ENCODE data around the gene FCMR.

The FCMR gene

DNA sequence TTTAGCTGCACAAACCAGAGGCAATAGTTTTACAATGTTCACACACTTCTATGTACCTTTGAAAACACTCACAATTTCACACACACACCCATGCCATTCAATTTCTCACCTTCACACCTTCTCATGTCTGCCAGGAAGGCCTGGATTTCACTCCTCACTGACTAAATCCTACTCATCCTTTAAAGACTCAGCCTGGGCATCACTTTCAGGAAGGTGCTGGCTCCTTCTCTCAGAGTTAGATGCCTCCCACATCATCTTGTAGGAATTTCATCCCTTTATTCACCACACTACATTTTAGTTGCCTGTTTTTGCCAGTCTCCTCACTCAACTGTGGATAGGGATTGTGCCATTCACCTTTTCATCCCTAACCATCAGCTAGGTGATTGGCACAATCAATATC lies 54.0 kb downstream of the FCMR start:
- Mint-ChIP-seq H3K27ac (no peak overlapping the region), H3K27me3 (ENCODE audit: low read depth) (peaks cover 49% of the 10 kb centered on the region), H3K4me1 (no peaks in the 10 kb centered on the region), H3K36me3 (ENCODE audit: low read depth) (no peaks in the 10 kb centered on the region), H3K4me3 (no peak overlapping the region), H3K9me3 (no peaks in the 10 kb centered on the region)
- TF ChIP-seq CTCF (IDR thresholded peaks at IDR 0.05; ENCODE audit: unreplicated experiment in 3 of 3) = no peak

GRCh38 chr1:206867239-206867638 lies 54.5 kb downstream of the FCMR start:
- Mint-ChIP-seq H3K4me1 (no peaks in the 10 kb centered on the region), H3K9me3 (no peaks in the 10 kb centered on the region), H3K27ac (no peak overlapping the region), H3K4me3 (no peak overlapping the region), H3K36me3 (ENCODE audit: low read depth) (no peaks in the 10 kb centered on the region), H3K27me3 (ENCODE audit: low read depth) (peaks cover 49% of the 10 kb centered on the region)
- TF ChIP-seq CTCF (IDR thresholded peaks at IDR 0.05; ENCODE audit: unreplicated experiment in 3 of 3) = no peak

GRCh38 chr1:206866062-206866461 lies 55.7 kb downstream of the FCMR start:
- no peak overlapping the region for H3K27ac Mint-ChIP-seq
- peaks cover 61% of the 10 kb centered on the region for H3K27me3 Mint-ChIP-seq (ENCODE audit: low read depth)
- no peak overlapping the region for H3K4me3 Mint-ChIP-seq
- H3K4me1 Mint-ChIP-seq = no peaks in the 10 kb centered on the region
- no peak for TF ChIP-seq CTCF (IDR thresholded peaks at IDR 0.05; ENCODE audit: unreplicated experiment in 3 of 3)
- H3K9me3 Mint-ChIP-seq = no peaks in the 10 kb centered on the region
- no peaks in the 10 kb centered on the region for H3K36me3 Mint-ChIP-seq (ENCODE audit: low read depth)

DNA sequence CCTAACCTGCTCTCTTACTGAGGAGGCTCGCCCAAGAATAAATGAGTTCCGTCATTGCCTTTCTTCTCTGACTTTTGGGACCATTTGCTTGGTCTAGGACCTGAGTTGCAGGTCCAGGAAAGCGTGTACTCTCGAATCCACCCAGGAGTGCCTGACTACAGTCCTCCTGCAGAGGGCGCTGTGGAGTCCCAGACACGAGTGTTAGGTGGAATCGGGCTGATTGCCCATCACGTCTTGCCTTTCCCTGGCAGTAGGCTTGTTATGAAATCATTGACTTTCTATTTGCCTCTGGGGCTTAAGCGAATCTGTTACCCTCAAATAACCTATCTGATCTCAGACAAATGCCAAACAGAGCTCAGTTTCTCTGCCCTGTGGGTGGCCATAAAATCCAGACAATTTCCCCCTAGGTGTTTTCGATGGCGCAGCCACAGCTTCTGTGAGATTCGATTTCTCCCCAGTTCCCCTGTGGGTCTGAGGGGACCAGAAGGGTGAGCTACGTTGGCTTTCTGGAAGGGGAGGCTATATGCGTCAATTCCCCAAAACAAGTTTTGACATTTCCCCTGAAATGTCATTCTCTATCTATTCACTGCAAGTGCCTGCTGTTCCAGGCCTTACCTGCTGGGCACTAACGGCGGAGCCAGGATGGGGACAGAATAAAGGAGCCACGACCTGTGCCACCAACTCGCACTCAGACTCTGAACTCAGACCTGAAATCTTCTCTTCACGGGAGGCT lies 56.6 kb downstream of the FCMR start, which contains the start of gene IL20:
Gene IL20, plus strand, starts transcription at position 685 of the 733 bp plus-strand sequence. CDS start 230 bp downstream, outside the sequence.
- peaks cover 63% of the 10 kb centered on the region for H3K27me3 Mint-ChIP-seq (ENCODE audit: low read depth)
- H3K27ac Mint-ChIP-seq = no peak within 1 kb of the TSS
- TF ChIP-seq CTCF (IDR thresholded peaks at IDR 0.05; ENCODE audit: unreplicated experiment in 3 of 3) = peak; percentile 50 to 59 (median 53)
- no peaks in the 10 kb centered on the region for H3K4me1 Mint-ChIP-seq
- no peaks in the 10 kb centered on the region for H3K36me3 Mint-ChIP-seq (ENCODE audit: low read depth)
- no peaks in the 10 kb centered on the region for H3K9me3 Mint-ChIP-seq
- no peak within 1 kb of the TSS for H3K4me3 Mint-ChIP-seq

- peaks cover 63% of the 10 kb centered on the region for H3K27me3 Mint-ChIP-seq (ENCODE audit: low read depth)
- no peak overlapping the region for H3K4me3 Mint-ChIP-seq
- no peak for TF ChIP-seq CTCF (IDR thresholded peaks at IDR 0.05; ENCODE audit: unreplicated experiment in 3 of 3)
- no peaks in the 10 kb centered on the region for H3K9me3 Mint-ChIP-seq
- H3K4me1 Mint-ChIP-seq = no peaks in the 10 kb centered on the region
- H3K27ac Mint-ChIP-seq = no peak overlapping the region
- no peaks in the 10 kb centered on the region for H3K36me3 Mint-ChIP-seq (ENCODE audit: low read depth)
Observed at GRCh38 chr1:206863266-206863665, 58.5 kb downstream of the FCMR start.

GRCh38 chr1:206860165-206860564 lies 61.6 kb downstream of the FCMR start:
- H3K27ac Mint-ChIP-seq = no peak overlapping the region

More at GRCh38 chr1:206860165-206860564, 61.6 kb downstream of the FCMR start:
- TF ChIP-seq CTCF (IDR thresholded peaks at IDR 0.05; ENCODE audit: unreplicated experiment in 3 of 3) = no peak
- H3K27me3 Mint-ChIP-seq (ENCODE audit: low read depth) = peaks cover 57% of the 10 kb centered on the region
- no peaks in the 10 kb centered on the region for H3K36me3 Mint-ChIP-seq (ENCODE audit: low read depth)
- no peaks in the 10 kb centered on the region for H3K9me3 Mint-ChIP-seq
- no peaks in the 10 kb centered on the region for H3K4me1 Mint-ChIP-seq
- H3K4me3 Mint-ChIP-seq = no peak overlapping the region
